Measurements from ENCODE around the gene SLC2A3.
"Not testable (repeated sequence)": the region's sequence is repeated elsewhere in the genome, so short reads cannot be mapped to it uniquely, and the experiment has no call there.

SLC2A3 gene

GRCh38 chr12:7972734-7973456 is 36.9 kb upstream of the SLC2A3 start:
- TF ChIP-seq, protein P1, sequence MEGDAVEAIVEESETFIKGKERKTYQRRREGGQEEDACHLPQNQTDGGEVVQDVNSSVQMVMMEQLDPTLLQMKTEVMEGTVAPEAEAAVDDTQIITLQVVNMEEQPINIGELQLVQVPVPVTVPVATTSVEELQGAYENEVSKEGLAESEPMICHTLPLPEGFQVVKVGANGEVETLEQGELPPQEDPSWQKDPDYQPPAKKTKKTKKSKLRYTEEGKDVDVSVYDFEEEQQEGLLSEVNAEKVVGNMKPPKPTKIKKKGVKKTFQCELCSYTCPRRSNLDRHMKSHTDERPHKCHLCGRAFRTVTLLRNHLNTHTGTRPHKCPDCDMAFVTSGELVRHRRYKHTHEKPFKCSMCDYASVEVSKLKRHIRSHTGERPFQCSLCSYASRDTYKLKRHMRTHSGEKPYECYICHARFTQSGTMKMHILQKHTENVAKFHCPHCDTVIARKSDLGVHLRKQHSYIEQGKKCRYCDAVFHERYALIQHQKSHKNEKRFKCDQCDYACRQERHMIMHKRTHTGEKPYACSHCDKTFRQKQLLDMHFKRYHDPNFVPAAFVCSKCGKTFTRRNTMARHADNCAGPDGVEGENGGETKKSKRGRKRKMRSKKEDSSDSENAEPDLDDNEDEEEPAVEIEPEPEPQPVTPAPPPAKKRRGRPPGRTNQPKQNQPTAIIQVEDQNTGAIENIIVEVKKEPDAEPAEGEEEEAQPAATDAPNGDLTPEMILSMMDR (IDR thresholded peaks at IDR 0.05; ENCODE audit: control extremely low read depth, extremely low read depth, low read depth, missing control alignments): no peak
- ChIA-PET POLR2A (no interaction called here), CTCF (interaction anchor here (1.3 to 1.4 kb wide), 2 partner anchors 9 to 12 kb away, joined by 3 to 4 read pairs; no protein-coding TSS in a partner anchor)
- DNase-seq (ENCODE audit: extremely low spot score): no peak

GRCh38 chr12:7972269-7972668 is 36.3 kb upstream of the SLC2A3 start:
- CTCF ChIA-PET; DNase-seq (ENCODE audit: extremely low spot score); POLR2A ChIA-PET: not testable (repeated sequence)

- POLR2A ChIA-PET; DNase-seq (ENCODE audit: extremely low spot score): not testable (repeated sequence)
- CTCF ChIA-PET: interaction anchor here (1.9 to 2.7 kb wide), 2 partner anchors 11 to 38 kb away, joined by 14 to 20 read pairs; no protein-coding TSS in a partner anchor
Measured at GRCh38 chr12:7971765-7972164, 35.8 kb upstream of the SLC2A3 start.

- ChIA-PET POLR2A (interaction anchor here (0.8 to 1.3 kb wide), 2 partner anchors 35 to 39 kb away, joined by 3 to 8 read pairs; partner anchors contain the start of gene SLC2A3), CTCF (interaction anchor here (1.0 to 2.7 kb wide), 4 partner anchors 10 to 37 kb away, joined by 4 to 20 read pairs (median 10); partner anchors contain the start of gene SLC2A3)
- TF ChIP-seq, protein P1 (IDR thresholded peaks at IDR 0.05; ENCODE audit: control extremely low read depth, extremely low read depth, low read depth, missing control alignments): no peak
- peak; percentile 87 for DNase-seq (ENCODE audit: extremely low spot score)
Measured at GRCh38 chr12:7970475-7971252, 34.7 kb upstream of the SLC2A3 start.

DNA sequence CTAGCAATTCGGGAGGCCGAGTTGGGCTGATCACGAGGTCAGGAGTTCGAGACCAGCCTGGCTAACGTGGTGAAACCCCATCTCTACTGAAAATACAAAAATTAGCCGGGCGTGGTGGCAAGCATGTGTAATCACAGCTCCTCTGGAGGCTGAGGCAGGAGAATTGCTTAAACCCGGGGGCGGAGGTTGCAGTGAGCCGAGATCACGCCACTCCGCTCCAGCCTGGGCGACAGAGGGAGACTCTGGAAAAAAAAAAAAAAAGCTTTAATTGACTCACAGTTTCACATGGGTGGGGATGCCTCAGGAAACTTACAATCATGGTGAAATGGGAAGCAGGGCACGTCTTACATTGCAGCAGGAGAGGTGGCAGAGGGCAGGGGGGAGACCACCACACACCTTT is 30.6 kb upstream of the SLC2A3 start:
- TF ChIP-seq, protein P1 (IDR thresholded peaks at IDR 0.05; ENCODE audit: control extremely low read depth, extremely low read depth, low read depth, missing control alignments): no peak
- CTCF ChIA-PET: no interaction called here
- POLR2A ChIA-PET: interaction anchor here (1.3 kb wide), 1 partner anchor 30 kb away, joined by 6 read pairs; the partner anchor contains the start of gene SLC2A3
- DNase-seq (ENCODE audit: extremely low spot score): no peak

- DNase-seq (ENCODE audit: extremely low spot score): not testable (repeated sequence)
- ChIA-PET CTCF (interaction anchor here (1.0 to 1.2 kb wide), 4 partner anchors 9 to 145 kb away, joined by 3 to 5 read pairs (median 3); no protein-coding TSS in a partner anchor), POLR2A (interaction anchor here (0.6 to 1.2 kb wide), 2 partner anchors 29 to 46 kb away, joined by 7 read pairs; partner anchors contain the start of gene SLC2A3)
Measured at GRCh38 chr12:7964669-7965068, 28.7 kb upstream of the SLC2A3 start.

DNA sequence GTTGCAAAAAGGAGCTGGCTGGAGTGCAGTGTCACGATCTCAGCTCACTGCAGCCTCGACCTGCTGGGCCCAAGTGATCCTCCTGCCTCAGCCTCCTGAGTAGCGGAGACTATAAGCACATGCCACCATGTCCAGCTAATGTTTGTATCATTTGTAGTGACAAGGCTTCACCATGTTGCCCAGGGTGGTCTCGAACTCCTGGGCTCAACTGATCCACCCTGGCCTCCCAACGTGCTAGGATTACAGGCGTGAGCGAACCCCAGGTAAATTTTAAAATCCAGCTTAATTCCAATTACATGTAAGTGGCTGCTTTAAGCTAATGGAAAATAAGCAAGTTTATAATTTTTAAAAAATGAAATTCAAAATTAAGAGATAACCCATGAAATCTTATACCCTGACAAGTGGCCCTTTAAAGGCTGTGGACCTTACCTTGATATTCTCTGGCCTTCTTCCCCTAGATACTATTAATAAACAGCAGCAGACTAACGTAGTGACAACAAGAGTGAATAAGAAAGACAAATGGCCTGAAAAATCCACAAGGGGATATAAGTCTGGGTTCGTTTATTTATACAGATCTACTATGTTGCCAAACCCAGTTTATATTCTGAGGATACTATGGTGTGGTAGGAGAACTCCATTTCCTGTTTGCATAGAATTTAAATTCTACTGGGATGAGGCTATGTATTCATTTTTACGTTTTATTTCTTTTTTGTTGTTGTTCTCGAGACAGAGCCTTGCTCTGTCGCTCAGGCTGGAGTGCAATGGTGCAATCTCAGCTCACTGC is 25.6 kb upstream of the SLC2A3 start:
- ChIA-PET POLR2A (interaction anchor here (1.0 to 3.6 kb wide), 3 partner anchors 22 to 28 kb away, joined by 6 to 63 read pairs (median 11); partner anchors contain the start of gene SLC2A3), CTCF (interaction anchor here (1.0 to 3.7 kb wide), 13 partner anchors 9 to 102 kb away, joined by 3 to 38 read pairs (median 5); partner anchors contain the start of gene SLC2A3)
- TF ChIP-seq, protein P1 (IDR thresholded peaks at IDR 0.05; ENCODE audit: control extremely low read depth, extremely low read depth, low read depth, missing control alignments): no peak
- no peak for DNase-seq (ENCODE audit: extremely low spot score)

All from GM10248 (cell line).